ENCODE data around the gene LHX3. TPM values are rescaled to one million over a fixed set of nuclear protein-coding genes. Genes with fewer than 3 reads are reported as not detected.

The LHX3 gene
- total RNA-seq, 1 donor from 2014 or later, result not detected

GRCh38 chr9:136252281-136252680 is 47.4 kb upstream of the LHX3 start:
- Histone ChIP-seq H3K36me3 (no peaks in the 10 kb centered on the region), H3F3A (ENCODE audit: low read depth) (no peaks in the 10 kb centered on the region), H2AFZ (replicated peaks) (no peak overlapping the region), H3K27ac (no peak overlapping the region), H3K79me2 (ENCODE audit: low read depth) (no peaks in the 10 kb centered on the region), H3K4me1 (peaks cover 9% of the 10 kb centered on the region), H4K20me1 (ENCODE audit: low read depth) (no peaks in the 10 kb centered on the region), H3K4me2 (no peak overlapping the region), H3K9me3 (ENCODE audit: low read depth) (no peaks in the 10 kb centered on the region), H3K27me3 (no peaks in the 10 kb centered on the region), H3K9ac (no peak overlapping the region), H3K4me3 (no peak overlapping the region)
- no peak for TF ChIP-seq EZH2 (IDR thresholded peaks at IDR 0.05)
- no peak for TF ChIP-seq CTCF (IDR thresholded peaks at IDR 0.05)
- TF ChIP-seq EZH2phosphoT487 (IDR thresholded peaks at IDR 0.05), result no peak
- Mint-ChIP-seq H3K9me3 (no peaks in the 10 kb centered on the region), H3K27ac (no peak overlapping the region), H3K36me3 (no peaks in the 10 kb centered on the region), H3K4me1 (peaks cover 14% of the 10 kb centered on the region), H3K27me3 (ENCODE audit: insufficient read depth, low read depth) (peaks cover 11% of the 10 kb centered on the region), H3K4me3 (no peak overlapping the region)
- no peak for DNase-seq (ENCODE audit: low spot score)

- Histone ChIP-seq H3K36me3 (no peaks in the 10 kb centered on the region), H3K4me1 (peaks cover 10% of the 10 kb centered on the region), H3F3A (ENCODE audit: low read depth) (no peaks in the 10 kb centered on the region), H3K27ac (no peak overlapping the region), H3K4me2 (no peak overlapping the region), H4K20me1 (ENCODE audit: low read depth) (no peaks in the 10 kb centered on the region), H2AFZ (replicated peaks) (no peak overlapping the region), H3K9ac (no peak overlapping the region), H3K27me3 (peaks cover 5% of the 10 kb centered on the region), H3K79me2 (ENCODE audit: low read depth) (no peaks in the 10 kb centered on the region), H3K9me3 (ENCODE audit: low read depth) (no peaks in the 10 kb centered on the region), H3K4me3 (no peak overlapping the region)
- H3K27ac Mint-ChIP-seq, result no peak overlapping the region
- H3K4me3 Mint-ChIP-seq, result peak overlapping the region; percentile 11
- DNase-seq (ENCODE audit: low spot score), result no peak
- H3K27me3 Mint-ChIP-seq (ENCODE audit: insufficient read depth, low read depth), result peaks cover 15% of the 10 kb centered on the region
- H3K4me1 Mint-ChIP-seq, result peaks cover 19% of the 10 kb centered on the region
- no peaks in the 10 kb centered on the region for H3K36me3 Mint-ChIP-seq
- no peaks in the 10 kb centered on the region for H3K9me3 Mint-ChIP-seq
- no peak for TF ChIP-seq EZH2 (IDR thresholded peaks at IDR 0.05)
- no peak for TF ChIP-seq CTCF (IDR thresholded peaks at IDR 0.05)
- TF ChIP-seq EZH2phosphoT487 (IDR thresholded peaks at IDR 0.05), result no peak
Observed at GRCh38 chr9:136251264-136252115, 46.6 kb upstream of the LHX3 start.

GRCh38 chr9:136250676-136251075 is 45.7 kb upstream of the LHX3 start:
- no peaks in the 10 kb centered on the region for H3K9me3 Mint-ChIP-seq
- Histone ChIP-seq H3K4me1 (peaks cover 10% of the 10 kb centered on the region), H2AFZ (replicated peaks) (no peak overlapping the region), H3K9ac (no peak overlapping the region), H4K20me1 (ENCODE audit: low read depth) (no peaks in the 10 kb centered on the region), H3K9me3 (ENCODE audit: low read depth) (no peaks in the 10 kb centered on the region), H3K27ac (no peak overlapping the region), H3K27me3 (peaks cover 9% of the 10 kb centered on the region), H3K4me2 (no peak overlapping the region), H3K36me3 (no peaks in the 10 kb centered on the region), H3F3A (ENCODE audit: low read depth) (no peaks in the 10 kb centered on the region), H3K79me2 (ENCODE audit: low read depth) (no peaks in the 10 kb centered on the region), H3K4me3 (no peak overlapping the region)
- DNase-seq (ENCODE audit: low spot score), result no peak
- H3K4me3 Mint-ChIP-seq, result no peak overlapping the region
- peaks cover 26% of the 10 kb centered on the region for H3K4me1 Mint-ChIP-seq
- TF ChIP-seq CTCF (IDR thresholded peaks at IDR 0.05) (no peak), EZH2 (IDR thresholded peaks at IDR 0.05) (no peak), EZH2phosphoT487 (IDR thresholded peaks at IDR 0.05) (no peak)
- no peak overlapping the region for H3K27ac Mint-ChIP-seq
- peaks cover 15% of the 10 kb centered on the region for H3K27me3 Mint-ChIP-seq (ENCODE audit: insufficient read depth, low read depth)
- no peaks in the 10 kb centered on the region for H3K36me3 Mint-ChIP-seq
